ENCODE data around the gene TMEFF1.

- TF ChIP-seq SRF (IDR thresholded peaks at IDR 0.05; ENCODE audit: low read depth in 2 of 2, low read length in 2 of 2) (no peak), MXI1 (IDR thresholded peaks at IDR 0.05; ENCODE audit: low read depth, low read length) (no peak), POLR2AphosphoS5 (IDR thresholded peaks at IDR 0.05; ENCODE audit: low read length) (no peak), BHLHE40 (IDR thresholded peaks at IDR 0.05; ENCODE audit: borderline replicate concordance in 1 of 2, low read depth in 2 of 2, low read length in 1 of 2) (no peak)
These were observed 15.4 kb upstream of the TMEFF1 start for GRCh38 chr9:100457517-100457916.

Data from GM12878 (cell line).